ENCODE results near the gene SKP1.

SKP1 gene

DNA sequence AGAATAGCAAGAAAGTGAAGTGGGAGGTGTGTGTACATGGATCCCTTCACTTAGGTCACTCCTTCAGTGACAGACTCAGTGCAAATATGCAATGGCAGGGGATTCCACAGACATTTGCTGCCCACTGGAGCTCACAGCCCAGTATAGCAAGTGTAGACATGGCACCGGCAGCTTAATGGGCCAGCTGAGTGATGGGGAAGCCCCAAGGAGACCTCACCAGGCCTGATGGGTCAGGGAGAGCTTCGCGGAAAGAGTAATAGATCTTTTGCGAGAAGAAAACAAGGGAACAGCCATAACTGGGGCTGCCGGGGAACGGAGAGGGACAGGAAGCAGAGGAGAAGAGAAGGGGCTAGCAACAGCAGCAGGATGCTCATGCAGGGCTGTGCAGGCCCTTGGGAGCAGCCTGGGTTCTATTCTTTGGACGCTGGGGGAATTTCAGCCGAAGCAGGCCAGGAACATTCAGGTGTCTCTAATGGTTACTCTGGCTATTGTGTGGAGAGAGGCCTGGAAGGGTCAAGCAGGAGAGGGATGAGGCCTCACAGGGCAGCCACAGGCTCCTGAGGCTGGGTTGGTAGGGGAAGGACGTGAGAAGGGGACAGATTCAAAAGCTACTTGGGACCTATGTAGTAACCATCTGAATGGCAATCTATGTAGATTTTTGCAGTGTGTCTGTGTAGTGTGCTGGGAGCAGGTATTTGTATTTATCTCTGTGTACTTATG, 35.3 kb downstream of the SKP1 start:
- ATAC-seq = no peak
- peak; percentile 3 to 54 for DNase-seq (ENCODE audit: low spot score in 2 of 2)
- Mint-ChIP-seq H3K9me3 (no peaks in the 10 kb centered on the region), H3K4me1 (peaks cover 71% of the 10 kb centered on the region), H3K27ac (peak overlapping the region; percentile 53), H3K4me3 (no peak overlapping the region), H3K36me3 (peaks cover 62% of the 10 kb centered on the region)

DNA sequence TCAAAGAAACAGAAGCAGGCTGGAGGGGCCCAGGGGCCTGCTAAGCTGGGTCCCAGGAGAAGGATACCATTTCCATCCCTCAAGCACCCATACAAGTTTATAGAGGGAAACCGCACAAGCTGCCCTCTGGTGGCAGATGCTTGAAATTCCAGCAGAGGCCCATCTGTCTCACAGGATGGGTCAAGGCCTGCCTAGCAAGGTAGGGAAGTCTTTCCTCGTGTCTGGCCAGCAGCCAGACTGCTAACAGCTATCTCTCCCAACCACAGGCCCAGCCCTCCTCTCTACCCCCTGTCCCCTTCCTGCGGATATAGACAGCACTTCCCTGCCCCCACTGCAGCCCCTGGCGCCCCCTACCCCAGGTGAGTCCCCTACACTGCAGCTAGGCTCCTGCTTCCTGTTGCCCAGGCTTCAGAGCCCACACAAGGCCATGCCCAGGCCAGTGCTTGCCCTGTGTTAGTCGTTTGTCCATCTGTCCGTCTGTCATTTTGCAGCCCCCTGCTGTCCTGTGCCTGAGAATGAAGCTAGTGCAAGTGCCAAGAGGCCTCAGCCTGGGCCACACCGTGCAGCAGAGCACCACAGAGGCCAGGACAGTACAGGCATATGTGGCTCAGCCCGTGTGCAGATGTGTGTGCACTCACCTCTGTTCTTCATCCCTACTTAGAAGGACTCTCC, 36.1 kb downstream of the SKP1 start:
- peaks cover 74% of the 10 kb centered on the region for H3K4me1 Mint-ChIP-seq
- DNase-seq (ENCODE audit: low spot score in 2 of 2) = peak; percentile 51 to 78
- peak; percentile 59 for ATAC-seq
- H3K4me3 Mint-ChIP-seq = no peak overlapping the region
- H3K9me3 Mint-ChIP-seq = no peaks in the 10 kb centered on the region
- peak overlapping the region; percentile 53 for H3K27ac Mint-ChIP-seq
- H3K36me3 Mint-ChIP-seq = peaks cover 65% of the 10 kb centered on the region

GRCh38 chr5:134139891-134140469, 36.8 kb downstream of the SKP1 start:
- peaks cover 74% of the 10 kb centered on the region for H3K4me1 Mint-ChIP-seq
- no peak overlapping the region for H3K4me3 Mint-ChIP-seq
- ATAC-seq = no peak
- H3K36me3 Mint-ChIP-seq = peaks cover 65% of the 10 kb centered on the region
- no peaks in the 10 kb centered on the region for H3K9me3 Mint-ChIP-seq
- peak in 1 of 2 donors; percentile 1 for DNase-seq (ENCODE audit: low spot score in 2 of 2)
- no peak overlapping the region for H3K27ac Mint-ChIP-seq

GRCh38 chr5:134139377-134139851, 37.3 kb downstream of the SKP1 start:
- ATAC-seq = no peak
- Mint-ChIP-seq H3K27ac (no peak overlapping the region), H3K4me1 (peaks cover 74% of the 10 kb centered on the region), H3K4me3 (no peak overlapping the region), H3K36me3 (peaks cover 66% of the 10 kb centered on the region), H3K9me3 (no peaks in the 10 kb centered on the region)
- peak in 1 of 2 donors; percentile 1 for DNase-seq (ENCODE audit: low spot score in 2 of 2)

- H3K27ac Mint-ChIP-seq = no peak overlapping the region
- DNase-seq (ENCODE audit: low spot score in 2 of 2) (peak; percentile 58 to 88), ATAC-seq (peak; percentile 93)
- no peak overlapping the region for H3K4me3 Mint-ChIP-seq
- H3K36me3 Mint-ChIP-seq = peaks cover 73% of the 10 kb centered on the region
- H3K9me3 Mint-ChIP-seq = no peaks in the 10 kb centered on the region
- H3K4me1 Mint-ChIP-seq = peaks cover 79% of the 10 kb centered on the region
These were observed 38.1 kb downstream of the SKP1 start for GRCh38 chr5:134138416-134139376.

DNA sequence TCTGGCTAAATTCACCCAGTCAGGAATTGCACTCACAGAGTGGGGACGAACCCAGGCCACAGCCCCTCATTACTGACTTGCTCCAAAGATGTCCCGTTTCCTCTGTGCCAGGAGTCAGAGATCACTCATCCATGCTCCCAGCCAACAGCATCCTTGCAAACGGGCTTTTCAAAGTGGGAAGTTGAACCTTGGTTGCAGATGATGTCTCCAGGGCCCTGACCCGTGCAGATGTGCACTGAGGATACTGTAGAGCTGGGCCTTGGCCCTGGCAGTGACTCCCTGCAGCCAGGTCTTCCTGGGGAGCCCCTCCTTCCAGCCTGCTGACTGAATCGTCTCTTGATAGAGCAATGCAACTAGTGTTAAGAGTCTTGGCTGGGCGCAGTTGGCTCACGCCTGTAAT, 40.0 kb downstream of the SKP1 start:
- ATAC-seq (no peak), DNase-seq (ENCODE audit: low spot score in 2 of 2) (peak in 1 of 2 donors; percentile 45)
- Mint-ChIP-seq H3K4me1 (peaks cover 97% of the 10 kb centered on the region), H3K4me3 (no peak overlapping the region), H3K27ac (no peak overlapping the region), H3K36me3 (peaks cover 69% of the 10 kb centered on the region), H3K9me3 (no peaks in the 10 kb centered on the region)

- peaks cover 64% of the 10 kb centered on the region for H3K36me3 Mint-ChIP-seq
- H3K4me3 Mint-ChIP-seq = no peak overlapping the region
These were observed 40.5 kb downstream of the SKP1 start for GRCh38 chr5:134136221-134136631.

GRCh38 chr5:134135091-134135655, 41.6 kb downstream of the SKP1 start:
- Mint-ChIP-seq H3K4me3 (no peak overlapping the region), H3K27ac (no peak overlapping the region), H3K36me3 (peaks cover 53% of the 10 kb centered on the region), H3K4me1 (peaks cover 97% of the 10 kb centered on the region), H3K9me3 (no peaks in the 10 kb centered on the region)
- DNase-seq (ENCODE audit: low spot score in 2 of 2) = no peak
- ATAC-seq = no peak

More at GRCh38 chr5:134136221-134136631, 40.5 kb downstream of the SKP1 start:
- no peaks in the 10 kb centered on the region for H3K9me3 Mint-ChIP-seq
- ATAC-seq (no peak), DNase-seq (ENCODE audit: low spot score in 2 of 2) (no peak)
- no peak overlapping the region for H3K27ac Mint-ChIP-seq
- H3K4me1 Mint-ChIP-seq = peaks cover 97% of the 10 kb centered on the region

GRCh38 chr5:134133995-134134541, 42.7 kb downstream of the SKP1 start:
- Mint-ChIP-seq H3K4me1 (peaks cover 97% of the 10 kb centered on the region), H3K36me3 (peaks cover 49% of the 10 kb centered on the region), H3K4me3 (no peak overlapping the region), H3K9me3 (no peaks in the 10 kb centered on the region), H3K27ac (no peak overlapping the region)
- ATAC-seq = no peak
- DNase-seq (ENCODE audit: low spot score in 2 of 2) = no peak

DNA sequence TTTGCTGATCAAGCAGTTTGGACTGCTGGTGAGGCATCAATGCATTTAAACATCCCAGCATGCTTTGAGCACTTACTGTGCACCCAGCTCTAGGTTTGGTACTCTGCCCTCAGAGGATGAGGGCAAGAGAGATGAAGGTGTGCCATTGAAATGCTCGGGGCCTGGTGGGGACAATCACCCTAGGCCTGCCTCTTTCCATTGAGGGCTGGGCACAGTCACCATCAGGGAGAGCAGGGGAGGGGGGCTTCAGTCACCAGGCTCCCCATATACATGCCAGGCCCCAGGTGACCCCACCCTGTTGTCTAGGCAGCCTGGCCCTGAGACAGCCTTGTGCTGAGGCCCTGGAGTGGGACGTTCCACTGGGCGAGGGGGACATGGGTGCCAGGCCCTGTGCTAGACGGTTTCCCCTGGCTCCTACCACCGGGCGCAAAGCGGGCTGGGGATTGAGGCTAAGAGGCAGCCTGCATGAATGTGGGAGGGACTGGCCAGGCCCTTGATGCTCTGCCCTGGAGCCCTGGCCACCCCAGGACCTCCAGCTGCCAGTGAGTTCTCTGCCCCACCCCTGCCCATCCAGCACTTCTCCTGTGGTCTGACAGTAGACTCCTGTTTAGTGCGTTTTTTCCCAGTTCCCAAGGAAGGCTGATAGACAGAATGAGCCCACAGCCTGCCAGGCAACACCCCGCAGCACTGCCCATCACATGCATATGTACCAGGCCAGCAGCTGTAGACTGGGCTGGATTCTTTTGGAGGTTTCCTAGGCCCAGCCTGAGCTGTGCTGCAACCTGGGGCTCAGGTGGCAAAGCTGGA, 43.4 kb downstream of the SKP1 start:
- no peaks in the 10 kb centered on the region for H3K9me3 Mint-ChIP-seq
- peak; percentile 14 for ATAC-seq
- DNase-seq (ENCODE audit: low spot score in 2 of 2) = no peak
- H3K4me1 Mint-ChIP-seq = peaks cover 97% of the 10 kb centered on the region
- peaks cover 56% of the 10 kb centered on the region for H3K36me3 Mint-ChIP-seq
- H3K4me3 Mint-ChIP-seq = peak overlapping the region; percentile 51
- H3K27ac Mint-ChIP-seq = peak overlapping the region; percentile 89

- Mint-ChIP-seq H3K36me3 (peaks cover 56% of the 10 kb centered on the region), H3K4me1 (peaks cover 97% of the 10 kb centered on the region), H3K27ac (peak overlapping the region; percentile 89), H3K4me3 (peak overlapping the region; percentile 51), H3K9me3 (no peaks in the 10 kb centered on the region)
- ATAC-seq (peak; percentile 80), DNase-seq (ENCODE audit: low spot score in 2 of 2) (peak in 1 of 2 donors; percentile 51)
These were observed 44.2 kb downstream of the SKP1 start for GRCh38 chr5:134132372-134133187.

DNA sequence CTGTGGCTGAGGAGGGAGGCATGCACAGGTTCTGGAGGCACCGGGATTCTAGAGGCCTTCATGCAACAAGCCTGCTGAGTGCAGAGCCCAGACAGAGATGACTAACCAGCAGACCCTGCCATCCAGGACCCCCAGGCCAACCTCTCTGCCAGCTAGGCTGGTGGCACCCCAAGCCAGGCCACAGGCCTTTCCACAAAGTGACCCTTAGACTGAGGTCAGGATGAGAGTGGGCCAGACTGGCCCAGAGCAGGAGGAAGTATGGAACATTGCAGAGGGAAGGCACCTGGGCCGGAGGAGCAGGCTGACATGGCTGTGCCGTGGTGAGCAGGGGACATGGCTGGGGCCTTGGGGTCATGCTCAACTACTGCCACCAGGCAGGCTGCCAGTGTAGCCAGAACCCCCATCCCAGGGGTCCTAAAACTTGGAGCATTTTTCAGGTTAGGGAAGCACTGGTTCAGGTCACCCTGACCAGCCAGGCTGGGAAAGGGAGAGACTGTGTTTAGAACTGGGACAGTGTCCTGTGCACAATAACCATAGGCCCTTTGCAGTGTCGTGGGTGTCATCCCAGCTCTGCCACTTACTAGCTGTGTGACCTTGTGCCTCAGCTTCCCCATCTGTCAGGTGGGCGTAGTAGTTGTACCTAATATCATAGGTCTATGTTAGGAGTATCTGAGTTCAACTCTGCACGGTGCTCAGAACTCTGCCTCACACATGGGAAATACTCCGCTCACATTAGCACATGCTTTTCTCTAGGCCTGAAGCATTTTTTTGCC, 45.0 kb downstream of the SKP1 start:
- peak overlapping the region; percentile 89 for H3K27ac Mint-ChIP-seq
- peaks cover 48% of the 10 kb centered on the region for H3K36me3 Mint-ChIP-seq
- no peak for DNase-seq (ENCODE audit: low spot score in 2 of 2)
- H3K4me1 Mint-ChIP-seq = peaks cover 98% of the 10 kb centered on the region
- H3K4me3 Mint-ChIP-seq = peak overlapping the region; percentile 51
- ATAC-seq = peak; percentile 17
- no peaks in the 10 kb centered on the region for H3K9me3 Mint-ChIP-seq

Measured in stimulated activated effector memory CD8-positive, alpha-beta T cell treated with anti-CD3 and anti-CD28 coated beads, Interleukin-12 subunit alpha, Interleukin-12 subunit beta, amount 100 ng/mL, for 72 hours (primary cell).